NCI-H748 treated with DMSO at 0.1 percent for 48 hours (cell line): ENCODE data around the gene CAPN11.

Experiments
- DNase-seq: peaks from one replicate; lab custom pipeline; 2025; lab: John Stamatoyannopoulos, UW

CAPN11 gene

GRCh38 chr6:44156494-44157151 lies 2.0 kb upstream of the CAPN11 start:
- DNase-seq: no peak

- no peak for DNase-seq
Measured at GRCh38 chr6:44157152-44157521, 1.5 kb upstream of the CAPN11 start.

- DNase-seq: no peak
Measured at GRCh38 chr6:44161997-44162338, 3.3 kb downstream of the CAPN11 start.

GRCh38 chr6:44162876-44163625 lies 4.4 kb downstream of the CAPN11 start:
- no peak for DNase-seq

GRCh38 chr6:44166116-44166515 lies 7.5 kb downstream of the CAPN11 start:
- no peak for DNase-seq

- no peak for DNase-seq
Measured at GRCh38 chr6:44166591-44167184, 8.1 kb downstream of the CAPN11 start.

- DNase-seq: no peak
Measured at GRCh38 chr6:44167567-44167966, 8.9 kb downstream of the CAPN11 start.

GRCh38 chr6:44169154-44169553 lies 10.5 kb downstream of the CAPN11 start:
- no peak for DNase-seq

GRCh38 chr6:44169886-44170570 lies 11.4 kb downstream of the CAPN11 start:
- no peak for DNase-seq

- no peak for DNase-seq
Measured at GRCh38 chr6:44171899-44172546, 13.4 kb downstream of the CAPN11 start.

- peak; percentile 82 for DNase-seq
Measured at GRCh38 chr6:44172731-44173500, 14.3 kb downstream of the CAPN11 start.

GRCh38 chr6:44176130-44176761 lies 17.6 kb downstream of the CAPN11 start:
- DNase-seq: no peak

- DNase-seq: no peak
Measured at GRCh38 chr6:44176762-44177509, 18.3 kb downstream of the CAPN11 start.

- DNase-seq: no peak
Measured at GRCh38 chr6:44177691-44178423, 19.2 kb downstream of the CAPN11 start.

- DNase-seq: no peak
Measured at GRCh38 chr6:44178424-44179071, 19.9 kb downstream of the CAPN11 start.

- no peak for DNase-seq
Measured at GRCh38 chr6:44179072-44179536, 20.5 kb downstream of the CAPN11 start.

GRCh38 chr6:44179648-44180047 lies 21.0 kb downstream of the CAPN11 start:
- DNase-seq: no peak

GRCh38 chr6:44180406-44180805 lies 21.8 kb downstream of the CAPN11 start:
- DNase-seq: no peak

- no peak for DNase-seq
Measured at GRCh38 chr6:44180886-44181285, 22.3 kb downstream of the CAPN11 start.
